Hepatocyte (in vitro differentiated cells): ENCODE results near the gene ALDH9A1. TPM values are rescaled to one million over a fixed set of nuclear protein-coding genes. Genes with fewer than 3 reads are reported as not detected.
A peak's percentile ranks its signal among the peaks of the same experiment; 100 is the strongest.

Experiments used
- DNase-seq: peaks from one replicate; pipeline ENCODE4 v3.0.0-alpha.2; 2016; ENCODE audit warnings: low spot score
- H2AFZ ChIP-seq: fragments of 200-600 bp; sonication (generic); 2 replicates; pipeline ENCODE4 v1.6.0; 2016; ENCODE audit warnings: antibody characterized with exemption, mild to moderate bottlenecking
- H3K27ac ChIP-seq: fragments of 200-600 bp; sonication (generic); 2 replicates; pipeline ENCODE4 v1.5.1; 2016; ENCODE audit warnings: mild to moderate bottlenecking
- H3K27me3 ChIP-seq: fragments of 200-600 bp; sonication (generic); 2 replicates; pipeline ENCODE4 v1.6.1; 2016
- H3K36me3 ChIP-seq: fragments of 200-600 bp; sonication (generic); replicated peaks from 2 replicates; pipeline ENCODE4 v1.5.1; 2016; ENCODE audit warnings: low read depth; ENCODE audit not compliant: insufficient read depth
- H3K4me1 ChIP-seq: fragments of 200-600 bp; sonication (generic); 2 replicates; pipeline ENCODE4 v1.5.1; 2016; ENCODE audit warnings: mild to moderate bottlenecking, moderate library complexity; ENCODE audit not compliant: insufficient read depth
- H3K4me2 ChIP-seq: fragments of 200-600 bp; sonication (generic); 2 replicates; pipeline ENCODE4 v1.6.0; 2016
- H3K4me3 ChIP-seq: fragments of 200-600 bp; sonication (generic); 2 replicates; pipeline ENCODE4 v1.5.1; 2016; ENCODE audit warnings: mild to moderate bottlenecking
- H3K79me2 ChIP-seq: fragments of 200-600 bp; sonication (generic); 2 replicates; pipeline ENCODE4 v1.6.0; 2017; ENCODE audit warnings: mild to moderate bottlenecking
- H3K9me2 ChIP-seq: fragments of 200-600 bp; sonication (generic); replicated peaks from 2 replicates; pipeline ENCODE4 v1.6.0; 2017; ENCODE audit warnings: mild to moderate bottlenecking; ENCODE audit not compliant: insufficient read depth
- H3K9me3 ChIP-seq: fragments of 200-600 bp; sonication (generic); 2 replicates; pipeline ENCODE4 v1.5.1; 2016; ENCODE audit warnings: low read depth, mild to moderate bottlenecking
- H4K20me1 ChIP-seq: fragments of 200-600 bp; sonication (generic); 2 replicates; pipeline ENCODE4 v1.6.0; 2016; ENCODE audit warnings: mild to moderate bottlenecking; ENCODE audit not compliant: insufficient read depth, poor library complexity, severe bottlenecking
- CTCF ChIP-seq: fragments of 200-600 bp; sonication (generic); IDR thresholded peaks from 2 replicates; pipeline ENCODE4 v1.5.1; 2016; ENCODE audit warnings: antibody characterized with exemption, mild to moderate bottlenecking; ENCODE audit not compliant: poor library complexity
- EZH2 ChIP-seq: fragments of 200-600 bp; sonication (generic); IDR thresholded peaks from 2 replicates; pipeline ENCODE4 v1.6.1; 2016; ENCODE audit warnings: antibody characterized with exemption, mild to moderate bottlenecking, borderline replicate concordance
- EZH2phosphoT487 ChIP-seq: fragments of 200-600 bp; sonication (generic); IDR thresholded peaks from one replicate; pipeline ENCODE4 v1.6.1; 2018; ENCODE audit warnings: antibody characterized with exemption, mild to moderate bottlenecking, low read depth, moderate library complexity; ENCODE audit not compliant: unreplicated experiment, severe bottlenecking
- WGBS: methylation state at CpG from one replicate; pipeline ENCODE4 v1.1.6; 2016; ENCODE audit warnings: low lambda C conversion rate; ENCODE audit errors: missing lambda C conversion rate; 5-methylcytosine and 5-hydroxymethylcytosine counted together
- polyA plus RNA-seq: library from polyadenylated mRNA; unstranded; fragments of >200 nt; fragmentation: Nextera tagmentation; extraction: Ambion mirVana; gene quantifications from 2 replicates; pipeline ENCODE4 v1.2.1, GENCODE V29; 2016
- total RNA-seq: library from RNA; depleted of rRNA; stranded (reverse); fragments of >200 nt; gene quantifications from 2 replicates; pipeline ENCODE4 v1.2.3, GENCODE V29; 2014

Gene ALDH9A1
- total and polyA plus RNA-seq, 2 experiments from 2014 or later = 58.6 to 63.8 TPM

GRCh38 chr1:165629848-165630628 is 68.3 kb downstream of the ALDH9A1 start:
- Histone ChIP-seq H3K79me2 (peaks cover 30% of the 10 kb centered on the region), H3K27ac (peak overlapping the region; percentile 90), H4K20me1 (peaks cover 17% of the 10 kb centered on the region), H3K9me3 (no peaks in the 10 kb centered on the region), H3K9me2 (no peaks in the 10 kb centered on the region), H3K4me1 (peaks cover 32% of the 10 kb centered on the region), H2AFZ (peak overlapping the region; percentile 42), H3K4me2 (peak overlapping the region; percentile 83), H3K27me3 (no peaks in the 10 kb centered on the region), H3K36me3 (no peaks in the 10 kb centered on the region), H3K4me3 (peak overlapping the region; percentile 16)
- no peak for TF ChIP-seq EZH2phosphoT487
- no peak for TF ChIP-seq CTCF
- no peak for TF ChIP-seq EZH2
- no peak for DNase-seq
- WGBS = 5% methylated on average over 21 of the region's 26 CpGs

- no peaks in the 10 kb centered on the region for H3K36me3 ChIP-seq
- H4K20me1 ChIP-seq = peaks cover 11% of the 10 kb centered on the region
- no peak overlapping the region for H3K4me3 ChIP-seq
- peaks cover 32% of the 10 kb centered on the region for H3K4me1 ChIP-seq
- H3K27ac ChIP-seq = peak overlapping the region; percentile 90
- peaks cover 22% of the 10 kb centered on the region for H3K79me2 ChIP-seq
- H3K9me3 ChIP-seq = no peaks in the 10 kb centered on the region
- no peak overlapping the region for H2AFZ ChIP-seq
- H3K4me2 ChIP-seq = peak overlapping the region; percentile 83
- no peaks in the 10 kb centered on the region for H3K9me2 ChIP-seq
- no peak for TF ChIP-seq EZH2
- TF ChIP-seq CTCF = no peak
- no peak for TF ChIP-seq EZH2phosphoT487
- 82% methylated on average over 3 of the region's 3 CpGs for WGBS
- no peak for DNase-seq
- H3K27me3 ChIP-seq = no peaks in the 10 kb centered on the region
Measured at GRCh38 chr1:165629151-165629550, 69.2 kb downstream of the ALDH9A1 start.

- WGBS = 44% methylated on average over 6 of the region's 6 CpGs
- H3K4me3 ChIP-seq = no peak overlapping the region
Measured at GRCh38 chr1:165628147-165628822, 70.1 kb downstream of the ALDH9A1 start.

More at GRCh38 chr1:165628147-165628822, 70.1 kb downstream of the ALDH9A1 start:
- no peak for DNase-seq
- Histone ChIP-seq H3K36me3 (no peaks in the 10 kb centered on the region), H2AFZ (no peak overlapping the region), H3K9me3 (no peaks in the 10 kb centered on the region), H3K27me3 (no peaks in the 10 kb centered on the region), H4K20me1 (peaks cover 5% of the 10 kb centered on the region), H3K4me2 (peak overlapping the region; percentile 83), H3K9me2 (no peaks in the 10 kb centered on the region), H3K27ac (peak overlapping the region; percentile 90), H3K4me1 (peaks cover 23% of the 10 kb centered on the region), H3K79me2 (peaks cover 13% of the 10 kb centered on the region)
- TF ChIP-seq EZH2 (no peak), CTCF (no peak), EZH2phosphoT487 (no peak)
